RCC 7860 (cell line): ENCODE results near the gene DMP1.

Source experiments
- DNase-seq: peaks from one replicate; pipeline ENCODE4 v3.0.0-alpha.2; 2015; ENCODE audit warnings: low spot score
- FAIRE-seq: peaks from 2 replicates; lab custom pipeline; 2012; peaks lifted over from hg19 to GRCh38; lab: Jason Lieb, UNC

DMP1 gene

GRCh38 chr4:87649980-87650379 is at the start of gene DMP1:
DMP1 (plus strand) TSS chr4:87650280; CDS start chr4:87656493, 6,213 bp downstream.
- no peak for FAIRE-seq
- no peak for DNase-seq

- no peak for FAIRE-seq
- DNase-seq: no peak
Measured at GRCh38 chr4:87601361-87601760, 48.7 kb upstream of the DMP1 start.

GRCh38 chr4:87608229-87608628 is 41.9 kb upstream of the DMP1 start, which contains the start of gene DSPP:
DSPP (plus strand) TSS chr4:87608529; CDS start chr4:87610909, 2,380 bp downstream.
- FAIRE-seq: no peak
- no peak for DNase-seq

GRCh38 chr4:87614292-87614890 is 35.7 kb upstream of the DMP1 start:
- FAIRE-seq (no peak), DNase-seq (no peak)

- DNase-seq (no peak), FAIRE-seq (no peak)
Measured at GRCh38 chr4:87616268-87616667, 33.8 kb upstream of the DMP1 start.

- FAIRE-seq (no peak), DNase-seq (no peak)
Measured at GRCh38 chr4:87620086-87620485, 30.0 kb upstream of the DMP1 start.

GRCh38 chr4:87620491-87620890 is 29.6 kb upstream of the DMP1 start:
- FAIRE-seq: no peak
- DNase-seq: no peak

GRCh38 chr4:87622303-87622702 is 27.8 kb upstream of the DMP1 start:
- DNase-seq: no peak
- no peak for FAIRE-seq

- DNase-seq (no peak), FAIRE-seq (no peak)
Measured at GRCh38 chr4:87624698-87625097, 25.4 kb upstream of the DMP1 start.

- DNase-seq (no peak), FAIRE-seq (no peak)
Measured at GRCh38 chr4:87631668-87632067, 18.4 kb upstream of the DMP1 start.

GRCh38 chr4:87632469-87632868 is 17.6 kb upstream of the DMP1 start:
- FAIRE-seq (no peak), DNase-seq (no peak)

- no peak for DNase-seq
- no peak for FAIRE-seq
Measured at GRCh38 chr4:87633243-87633642, 16.8 kb upstream of the DMP1 start.

- FAIRE-seq (no peak), DNase-seq (no peak)
Measured at GRCh38 chr4:87644286-87644685, 5.8 kb upstream of the DMP1 start.

GRCh38 chr4:87650938-87651337 is 858 bp downstream of the DMP1 start:
- DNase-seq: no peak
- FAIRE-seq: no peak

- FAIRE-seq: no peak
- DNase-seq: no peak
Measured at GRCh38 chr4:87651941-87652340, 1.9 kb downstream of the DMP1 start.

- DNase-seq (no peak), FAIRE-seq (no peak)
Measured at GRCh38 chr4:87654487-87655044, 4.5 kb downstream of the DMP1 start.

- FAIRE-seq (peak; percentile 89), DNase-seq (peak; percentile 82)
Measured at GRCh38 chr4:87657525-87657924, 7.4 kb downstream of the DMP1 start.

- peak; percentile 54 for FAIRE-seq
Measured at GRCh38 chr4:87659247-87659931, 9.3 kb downstream of the DMP1 start.

GRCh38 chr4:87662871-87663270 is 12.8 kb downstream of the DMP1 start:
- no peak for FAIRE-seq

More at GRCh38 chr4:87659247-87659931, 9.3 kb downstream of the DMP1 start:
- DNase-seq: peak; percentile 24

GRCh38 chr4:87669373-87669772 is 19.3 kb downstream of the DMP1 start:
- FAIRE-seq (no peak), DNase-seq (no peak)

More at GRCh38 chr4:87662871-87663270, 12.8 kb downstream of the DMP1 start:
- no peak for DNase-seq

GRCh38 chr4:87677731-87678130 is 27.7 kb downstream of the DMP1 start:
- no peak for DNase-seq
- no peak for FAIRE-seq
